Esophagus squamous epithelium (tissue), 4 donors: Measurements from ENCODE around the gene ABCA9.

Experiments
- CTCF ChIP-seq, 6 experiments: fragments of 450-650 bp in 4 of 6; fragments of 200-600 bp in 2 of 6; sonication (generic) in 2 of 6; IDR thresholded peaks; one replicate each; pipeline ENCODE4 v1.5.1; 2016 to 2019; ENCODE audit warnings: antibody characterized with exemption in 6 of 6, mild to moderate bottlenecking in 4 of 6, moderate library complexity in 4 of 6
- POLR2A ChIP-seq, 4 donors: fragments of 450-650 bp; IDR thresholded peaks; one replicate each; pipeline ENCODE4 v1.6.1; 2017; ENCODE audit warnings: antibody characterized with exemption in 4 of 4, mild to moderate bottlenecking in 4 of 4, moderate library complexity in 3 of 4

- TF ChIP-seq CTCF (IDR thresholded peaks at IDR 0.05) (no peak), POLR2A (IDR thresholded peaks at IDR 0.05) (no peak)
Observed at GRCh38 chr17:68944435-68945035, 116.2 kb downstream of the ABCA9 start.
